Body of pancreas (tissue), 4 donors: Measurements from ENCODE around the gene TMCO4.

Source experiments
- POLR2A ChIP-seq, 3 donors: fragments of 450-650 bp; IDR thresholded peaks; one replicate each; pipeline ENCODE4 v1.6.1; 2016; ENCODE audit warnings: antibody characterized with exemption in 3 of 3, mild to moderate bottlenecking in 2 of 3
- TF ChIP-seq, protein P1 (sequence below), 7 experiments: fragments of 450-650 bp in 4 of 7; fragments of 200-600 bp in 3 of 7; sonication (generic) in 3 of 7; IDR thresholded peaks; one replicate each; pipeline ENCODE4 v1.5.1; 2016 to 2019; ENCODE audit warnings: antibody characterized with exemption in 7 of 7

DNA sequence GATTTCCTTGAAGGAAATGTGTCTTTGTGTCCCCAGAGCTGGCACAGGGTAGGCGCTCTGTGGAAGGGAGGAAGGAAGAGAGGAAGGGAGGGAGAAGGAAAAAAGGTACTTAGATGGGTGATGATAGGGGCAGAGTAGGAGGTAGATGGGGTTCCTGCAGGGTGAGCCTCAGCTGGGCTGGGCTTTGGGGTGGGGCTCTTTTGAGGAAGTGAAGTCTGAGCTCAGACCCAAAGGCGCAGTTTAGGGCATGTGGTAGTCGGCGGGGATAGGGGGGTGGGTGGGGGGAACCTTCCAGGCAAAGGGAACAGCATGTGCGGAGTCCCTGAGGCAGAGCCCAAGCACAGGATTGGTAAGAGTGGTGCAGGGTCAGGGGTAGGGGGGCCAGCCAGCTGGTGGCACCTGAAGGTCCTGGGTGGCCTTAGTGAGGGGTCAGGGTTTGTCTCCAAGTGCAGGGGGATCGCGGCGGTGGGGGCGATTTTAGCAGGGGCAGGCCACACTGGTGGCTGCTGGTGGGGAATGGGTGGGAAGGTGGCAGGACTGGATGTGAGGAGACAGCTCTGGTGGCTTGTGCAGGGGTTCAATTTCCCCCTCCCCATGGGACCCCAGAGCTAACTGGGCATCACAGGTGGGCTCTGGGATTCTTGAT is 143.5 kb downstream of the TMCO4 start:
- TF ChIP-seq, protein P1, sequence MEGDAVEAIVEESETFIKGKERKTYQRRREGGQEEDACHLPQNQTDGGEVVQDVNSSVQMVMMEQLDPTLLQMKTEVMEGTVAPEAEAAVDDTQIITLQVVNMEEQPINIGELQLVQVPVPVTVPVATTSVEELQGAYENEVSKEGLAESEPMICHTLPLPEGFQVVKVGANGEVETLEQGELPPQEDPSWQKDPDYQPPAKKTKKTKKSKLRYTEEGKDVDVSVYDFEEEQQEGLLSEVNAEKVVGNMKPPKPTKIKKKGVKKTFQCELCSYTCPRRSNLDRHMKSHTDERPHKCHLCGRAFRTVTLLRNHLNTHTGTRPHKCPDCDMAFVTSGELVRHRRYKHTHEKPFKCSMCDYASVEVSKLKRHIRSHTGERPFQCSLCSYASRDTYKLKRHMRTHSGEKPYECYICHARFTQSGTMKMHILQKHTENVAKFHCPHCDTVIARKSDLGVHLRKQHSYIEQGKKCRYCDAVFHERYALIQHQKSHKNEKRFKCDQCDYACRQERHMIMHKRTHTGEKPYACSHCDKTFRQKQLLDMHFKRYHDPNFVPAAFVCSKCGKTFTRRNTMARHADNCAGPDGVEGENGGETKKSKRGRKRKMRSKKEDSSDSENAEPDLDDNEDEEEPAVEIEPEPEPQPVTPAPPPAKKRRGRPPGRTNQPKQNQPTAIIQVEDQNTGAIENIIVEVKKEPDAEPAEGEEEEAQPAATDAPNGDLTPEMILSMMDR (IDR thresholded peaks at IDR 0.05): no peak
- TF ChIP-seq POLR2A (IDR thresholded peaks at IDR 0.05): no peak
